Measurements from ENCODE around the gene LETM1. TPM values are rescaled to one million over a fixed set of nuclear protein-coding genes. Genes with fewer than 3 reads are reported as not detected.

Gene LETM1
- total and polyA plus RNA-seq, 2 of the 13 experiments (the other 11 are each of a cell fraction or from before 2014, with no cell fraction given), result 9.7 to 41.6 TPM

GRCh38 chr4:1870578-1871443, 14.9 kb upstream of the LETM1 start, which contains the start of gene NSD2 (continued):
- TF ChIP-seq, protein P1, sequence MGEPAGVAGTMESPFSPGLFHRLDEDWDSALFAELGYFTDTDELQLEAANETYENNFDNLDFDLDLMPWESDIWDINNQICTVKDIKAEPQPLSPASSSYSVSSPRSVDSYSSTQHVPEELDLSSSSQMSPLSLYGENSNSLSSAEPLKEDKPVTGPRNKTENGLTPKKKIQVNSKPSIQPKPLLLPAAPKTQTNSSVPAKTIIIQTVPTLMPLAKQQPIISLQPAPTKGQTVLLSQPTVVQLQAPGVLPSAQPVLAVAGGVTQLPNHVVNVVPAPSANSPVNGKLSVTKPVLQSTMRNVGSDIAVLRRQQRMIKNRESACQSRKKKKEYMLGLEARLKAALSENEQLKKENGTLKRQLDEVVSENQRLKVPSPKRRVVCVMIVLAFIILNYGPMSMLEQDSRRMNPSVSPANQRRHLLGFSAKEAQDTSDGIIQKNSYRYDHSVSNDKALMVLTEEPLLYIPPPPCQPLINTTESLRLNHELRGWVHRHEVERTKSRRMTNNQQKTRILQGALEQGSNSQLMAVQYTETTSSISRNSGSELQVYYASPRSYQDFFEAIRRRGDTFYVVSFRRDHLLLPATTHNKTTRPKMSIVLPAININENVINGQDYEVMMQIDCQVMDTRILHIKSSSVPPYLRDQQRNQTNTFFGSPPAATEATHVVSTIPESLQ (CRISPR knock-in tag; conservative IDR thresholded peaks at IDR 0.05), result no peak
- no peak for TF ChIP-seq ZNF136 (CRISPR knock-in tag; IDR thresholded peaks at IDR 0.05; ENCODE audit: low read depth)
- peak; percentile 90; the same call in 1 of the 2 replicates for TF ChIP-seq IRX3 (CRISPR knock-in tag; IDR thresholded peaks at IDR 0.05; ENCODE audit: borderline replicate concordance, low read depth)
- TF ChIP-seq ZNF20 (CRISPR knock-in tag; IDR thresholded peaks at IDR 0.05), result no peak
- TF ChIP-seq ZKSCAN1 (IDR thresholded peaks at IDR 0.05; ENCODE audit: low read length), result no peak
- no peak for TF ChIP-seq SNRNP70 (IDR thresholded peaks at IDR 0.05; ENCODE audit: low read depth, low read length)
- TF ChIP-seq, protein P2, sequence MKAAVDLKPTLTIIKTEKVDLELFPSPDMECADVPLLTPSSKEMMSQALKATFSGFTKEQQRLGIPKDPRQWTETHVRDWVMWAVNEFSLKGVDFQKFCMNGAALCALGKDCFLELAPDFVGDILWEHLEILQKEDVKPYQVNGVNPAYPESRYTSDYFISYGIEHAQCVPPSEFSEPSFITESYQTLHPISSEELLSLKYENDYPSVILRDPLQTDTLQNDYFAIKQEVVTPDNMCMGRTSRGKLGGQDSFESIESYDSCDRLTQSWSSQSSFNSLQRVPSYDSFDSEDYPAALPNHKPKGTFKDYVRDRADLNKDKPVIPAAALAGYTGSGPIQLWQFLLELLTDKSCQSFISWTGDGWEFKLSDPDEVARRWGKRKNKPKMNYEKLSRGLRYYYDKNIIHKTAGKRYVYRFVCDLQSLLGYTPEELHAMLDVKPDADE (CRISPR knock-in tag; IDR thresholded peaks at IDR 0.05), result no peak
- no peak for TF ChIP-seq SMAD9 (CRISPR knock-in tag; IDR thresholded peaks at IDR 0.05)
- no peak; the same call in 1 of the 2 replicates for TF ChIP-seq MEIS2 (CRISPR knock-in tag; IDR thresholded peaks at IDR 0.05)
- peak; percentile 11; the same call in 1 of the 2 replicates for TF ChIP-seq PHF21A (CRISPR knock-in tag; IDR thresholded peaks at IDR 0.05)
- TF ChIP-seq CBX2 (IDR thresholded peaks at IDR 0.05; ENCODE audit: low read depth, low read length), result no peak
- TF ChIP-seq CBX2 (CRISPR knock-in tag; IDR thresholded peaks at IDR 0.05; ENCODE audit: low read depth), result no peak
- no peak for TF ChIP-seq CENPX (CRISPR knock-in tag; IDR thresholded peaks at IDR 0.05)
- no peak for TF ChIP-seq ZNF737 (CRISPR knock-in tag; IDR thresholded peaks at IDR 0.05; ENCODE audit: borderline replicate concordance)
- TF ChIP-seq ZNF33A (CRISPR knock-in tag; IDR thresholded peaks at IDR 0.05; ENCODE audit: borderline replicate concordance), result no peak
- peak; percentile 93 for TF ChIP-seq ATF7-NPFF (CRISPR knock-in tag; IDR thresholded peaks at IDR 0.05; ENCODE audit: low read depth)
- peak; percentile 78 for TF ChIP-seq CREBL2 (CRISPR knock-in tag; IDR thresholded peaks at IDR 0.05; ENCODE audit: borderline replicate concordance)
- peak; percentile 71; the same call in 1 of the 2 replicates for TF ChIP-seq ZNF256 (CRISPR knock-in tag; conservative IDR thresholded peaks at IDR 0.05)
- 0 out of 2 replicates have a peak, but pooled peaks have one; percentile 86 for TF ChIP-seq ZNF83 (CRISPR knock-in tag; IDR thresholded peaks at IDR 0.05; ENCODE audit: borderline replicate concordance)
- TF ChIP-seq SRF (IDR thresholded peaks at IDR 0.05; ENCODE audit: low read depth, low read length), result no peak
- TF ChIP-seq ZNF570 (CRISPR knock-in tag; IDR thresholded peaks at IDR 0.05; ENCODE audit: borderline replicate concordance), result 0 out of 2 replicates have a peak, but pooled peaks have one; percentile 82
- no peak for TF ChIP-seq MAFF (IDR thresholded peaks at IDR 0.05; ENCODE audit: low read depth, low read length)
- TF ChIP-seq ARNT (IDR thresholded peaks at IDR 0.05), result no peak
- peak; percentile 41 for TF ChIP-seq CCDC6 (CRISPR knock-in tag; IDR thresholded peaks at IDR 0.05)
- no peak for TF ChIP-seq CHD4 (IDR thresholded peaks at IDR 0.05; ENCODE audit: borderline replicate concordance, low read length)
- TF ChIP-seq MATR3 (CRISPR knock-in tag; IDR thresholded peaks at IDR 0.05), result no peak
